ENCODE data around the gene DEFB108B.
"Not testable (repeated sequence)": the region's sequence is repeated elsewhere in the genome, so short reads cannot be mapped to it uniquely, and the experiment has no call there.

DEFB108B gene

GRCh38 chr11:71821539-71821938 is 11.5 kb upstream of the DEFB108B start:
- DNase-seq: not testable (repeated sequence)

GRCh38 chr11:71829247-71829646 is 3.8 kb upstream of the DEFB108B start:
- DNase-seq: not testable (repeated sequence)

GRCh38 chr11:71829686-71830085 is 3.3 kb upstream of the DEFB108B start:
- not testable (repeated sequence) for DNase-seq

- DNase-seq: not testable (repeated sequence)
Observed at GRCh38 chr11:71842720-71843119, 9.7 kb downstream of the DEFB108B start.

- not testable (repeated sequence) for DNase-seq
Observed at GRCh38 chr11:71843355-71843754, 10.4 kb downstream of the DEFB108B start.

GRCh38 chr11:71843858-71844257 is 10.9 kb downstream of the DEFB108B start:
- no peak for DNase-seq

- DNase-seq: not testable (repeated sequence)
Observed at GRCh38 chr11:71853895-71854294, 20.9 kb downstream of the DEFB108B start.

GRCh38 chr11:71855880-71856279 is 22.9 kb downstream of the DEFB108B start:
- not testable (repeated sequence) for DNase-seq

GRCh38 chr11:71860835-71861234 is 27.8 kb downstream of the DEFB108B start:
- DNase-seq: not testable (repeated sequence)

GRCh38 chr11:71863978-71864627 is 31.1 kb downstream of the DEFB108B start:
- peak; percentile 49 to 65 for DNase-seq

GRCh38 chr11:71867209-71867608 is 34.2 kb downstream of the DEFB108B start:
- not testable (repeated sequence) for DNase-seq

- not testable (repeated sequence) for DNase-seq
Observed at GRCh38 chr11:71869931-71870330, 36.9 kb downstream of the DEFB108B start.

- not testable (repeated sequence) for DNase-seq
Observed at GRCh38 chr11:71870661-71871060, 37.7 kb downstream of the DEFB108B start.

- not testable (repeated sequence) for DNase-seq
Observed at GRCh38 chr11:71876262-71876661, 43.3 kb downstream of the DEFB108B start.

GRCh38 chr11:71878059-71878458 is 45.1 kb downstream of the DEFB108B start, which contains the start of gene DEFB131B:
Gene DEFB131B (plus strand): TSS chr11:71878453. CDS start chr11:71878453, 0 bp downstream.
- DNase-seq: not testable (repeated sequence)

GRCh38 chr11:71885806-71886205 is 52.8 kb downstream of the DEFB108B start:
- DNase-seq: not testable (repeated sequence)

Data from NCI-H524 (cell line).